Activated T-cell treated with anti-CD3 and anti-CD28 coated beads for 24 hours (primary cell): ENCODE results near the gene GPR183.
A peak's percentile ranks its signal among the peaks of the same experiment; 100 is the strongest.

Source experiments
- DNase-seq: peaks from one replicate; pipeline ENCODE4 v3.0.0-alpha.2; 2020; ENCODE audit warnings: low read depth

GPR183 gene

GRCh38 chr13:99312493-99312883 is 5.3 kb upstream of the GPR183 start:
- DNase-seq, result no peak

GRCh38 chr13:99311748-99312492 is 4.7 kb upstream of the GPR183 start:
- no peak for DNase-seq

- DNase-seq, result no peak
Measured at GRCh38 chr13:99311137-99311536, 3.9 kb upstream of the GPR183 start.

- DNase-seq, result no peak
Measured at GRCh38 chr13:99310382-99311031, 3.3 kb upstream of the GPR183 start.

GRCh38 chr13:99308471-99309087 is 1.4 kb upstream of the GPR183 start:
- DNase-seq, result no peak

- DNase-seq, result peak; percentile 74
Measured at GRCh38 chr13:99307648-99308339, 595 bp upstream of the GPR183 start.

GRCh38 chr13:99305566-99305965 is 1.6 kb downstream of the GPR183 start:
- DNase-seq, result no peak

- DNase-seq, result no peak
Measured at GRCh38 chr13:99305158-99305557, 2.0 kb downstream of the GPR183 start.

GRCh38 chr13:99304541-99304940 is 2.7 kb downstream of the GPR183 start:
- DNase-seq, result no peak

GRCh38 chr13:99303863-99304521 is 3.2 kb downstream of the GPR183 start:
- peak; percentile 48 for DNase-seq

GRCh38 chr13:99302637-99303505 is 4.3 kb downstream of the GPR183 start:
- no peak for DNase-seq

GRCh38 chr13:99301913-99302636 is 5.1 kb downstream of the GPR183 start:
- no peak for DNase-seq

- DNase-seq, result no peak
Measured at GRCh38 chr13:99301056-99301838, 6.0 kb downstream of the GPR183 start.

- no peak for DNase-seq
Measured at GRCh38 chr13:99299920-99300341, 7.3 kb downstream of the GPR183 start.

- no peak for DNase-seq
Measured at GRCh38 chr13:99299256-99299919, 7.8 kb downstream of the GPR183 start.

GRCh38 chr13:99298056-99298455 is 9.1 kb downstream of the GPR183 start:
- no peak for DNase-seq

GRCh38 chr13:99297331-99297730 is 9.9 kb downstream of the GPR183 start:
- DNase-seq, result no peak

- no peak for DNase-seq
Measured at GRCh38 chr13:99296398-99296797, 10.8 kb downstream of the GPR183 start.
